SU-DHL-6 (cell line): ENCODE data around the gene MBD4.

Source experiments
- CTCF ChIP-seq: fragments of 200-600 bp; sonication (generic); IDR thresholded peaks from one replicate; pipeline ENCODE4 v1.5.1; 2017; ENCODE audit warnings: antibody characterized with exemption, mild to moderate bottlenecking, low read length, moderate library complexity; ENCODE audit not compliant: insufficient read depth, poor library complexity, severe bottlenecking
- EZH2phosphoT487 ChIP-seq: fragments of 200-600 bp; sonication (generic), shearing (Covaris generic); conservative IDR thresholded peaks from 2 replicates; pipeline ENCODE4 v1.6.1; 2018; ENCODE audit warnings: mild to moderate bottlenecking, antibody characterized with exemption, low read length, moderate library complexity, mixed read lengths

GRCh38 chr3:129483870-129484269, 44.1 kb upstream of the MBD4 start:
- TF ChIP-seq CTCF (no peak), EZH2phosphoT487 (no peak)
